ENCODE data around the gene KCTD3. TPM values are rescaled to one million over a fixed set of nuclear protein-coding genes. Genes with fewer than 3 reads are reported as not detected.
A peak's percentile ranks its signal among the peaks of the same experiment; 100 is the strongest.

Gene KCTD3
- total RNA-seq, 8 experiments from 2014 or later: 11.5 to 60.2 (median 52.5) TPM

DNA sequence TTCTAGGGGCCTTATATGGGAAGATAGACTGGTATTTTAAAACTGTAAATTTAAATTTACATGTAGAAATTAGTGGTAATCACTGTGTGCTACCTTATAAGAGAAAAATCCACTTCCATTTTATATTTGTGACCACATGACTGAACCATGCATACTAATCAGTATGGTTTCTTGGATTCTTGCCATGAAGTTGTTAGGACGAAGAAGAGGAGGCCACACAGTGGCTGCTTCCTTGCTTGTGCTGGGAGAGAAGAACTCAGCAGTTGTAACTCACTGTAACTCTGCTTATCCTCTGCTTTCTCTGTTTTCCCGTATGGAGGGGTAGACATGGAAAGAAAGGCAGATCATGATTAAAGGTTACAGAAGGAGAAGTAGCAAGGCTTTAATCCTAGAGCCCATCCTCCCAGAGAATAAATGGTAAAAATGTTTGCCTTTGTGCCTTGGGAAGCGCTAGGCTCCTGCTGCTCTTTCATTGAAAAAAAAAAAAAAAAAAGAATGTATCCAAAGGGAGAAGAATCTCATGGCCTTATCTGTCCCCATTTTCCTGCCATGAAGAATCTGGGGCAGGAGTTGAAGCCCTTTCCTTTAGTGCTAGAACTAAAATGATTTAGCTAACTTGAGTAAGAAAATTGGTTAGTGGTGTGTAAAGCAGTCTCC lies 32.4 kb downstream of the KCTD3 start:
- in situ Hi-C loops (cut with MboI; ENCODE audit: low pct_unique_long_range_greater_than_20kb in 2 of 9, low sequenced_read_pairs in 9 of 9, unreplicated experiment in 9 of 9): no loop called here

DNA sequence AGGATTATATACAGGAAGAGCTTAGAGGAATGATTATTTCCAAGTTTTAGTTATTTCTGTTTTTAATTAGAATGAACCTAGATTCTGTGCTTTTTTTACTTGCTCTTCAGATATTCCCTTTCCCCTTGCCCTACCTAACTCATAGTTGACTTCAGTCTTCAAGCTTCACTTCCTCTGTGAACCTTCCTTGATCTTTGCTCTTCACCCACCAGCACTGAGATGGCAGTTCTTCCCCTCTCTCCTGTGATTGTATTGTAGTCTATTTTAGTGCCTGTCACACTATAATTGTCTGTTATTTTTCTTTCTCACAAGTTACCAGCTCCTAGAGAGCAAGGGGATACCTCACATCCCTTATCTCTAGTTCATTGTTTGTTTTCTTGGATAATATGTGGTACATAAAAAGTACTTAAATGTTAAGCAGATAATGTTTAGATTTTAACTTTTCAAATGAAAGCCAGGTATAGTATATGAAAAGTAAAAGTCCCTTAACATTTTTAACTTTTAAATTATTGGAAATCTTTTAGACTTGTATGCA lies 33.2 kb downstream of the KCTD3 start:
- in situ Hi-C loops (cut with MboI; ENCODE audit: low pct_unique_long_range_greater_than_20kb in 2 of 9, low sequenced_read_pairs in 9 of 9, unreplicated experiment in 9 of 9): no loop called here
- no peak overlapping the region for H3K27ac ChIP-seq
- ATAC-seq (replicated peaks in 6 of 8): no peak
- no peak overlapping the region for H3K4me3 ChIP-seq
- peaks cover 0 to 7% of the 10 kb centered on the region in 2 donors for H3K4me1 ChIP-seq (replicated peaks in 1 of 2)

More for the DNA sequence above, 32.4 kb downstream of the KCTD3 start:
- Histone ChIP-seq H3K4me3 (no peak overlapping the region), H3K4me1 (replicated peaks in 1 of 2) (peaks cover 0 to 7% of the 10 kb centered on the region in 2 donors), H3K27ac (no peak overlapping the region)
- 17 to 100% (median 69%) methylated on average over 1 to 3 of the region's 3 CpGs for WGBS, 10 experiments
- peak; percentile 29 to 95 (median 56) for ATAC-seq (replicated peaks in 6 of 8)

DNA sequence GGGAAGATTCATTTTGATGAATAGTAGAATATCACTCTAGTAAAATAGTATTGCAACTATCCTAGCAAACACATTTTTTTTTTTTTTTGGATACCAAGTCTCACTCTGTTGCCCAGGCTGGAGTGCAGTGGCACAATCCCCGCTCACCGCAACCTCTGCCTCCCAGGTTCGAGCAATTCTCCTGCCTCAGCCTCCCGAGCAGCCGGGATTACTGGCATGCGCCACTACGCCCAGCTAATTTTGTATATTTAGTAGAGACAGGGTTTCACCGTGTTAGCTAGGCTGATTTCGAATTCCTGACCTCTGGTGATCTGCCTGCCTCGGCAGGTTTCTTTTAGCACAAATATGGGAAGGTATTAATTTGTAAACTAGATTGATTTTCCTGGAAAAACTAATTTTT lies 33.8 kb downstream of the KCTD3 start:
- Histone ChIP-seq H3K4me3 (no peak overlapping the region), H3K4me1 (replicated peaks in 1 of 2) (peaks cover 0 to 7% of the 10 kb centered on the region in 2 donors), H3K27ac (no peak overlapping the region)
- ATAC-seq (replicated peaks in 6 of 8): no peak
- WGBS, 10 experiments: 86 to 100% (median 98%) methylated on average over 1 to 10 of the region's 10 CpGs
- in situ Hi-C loops (cut with MboI; ENCODE audit: low pct_unique_long_range_greater_than_20kb in 2 of 9, low sequenced_read_pairs in 9 of 9, unreplicated experiment in 9 of 9): no loop called here

DNA sequence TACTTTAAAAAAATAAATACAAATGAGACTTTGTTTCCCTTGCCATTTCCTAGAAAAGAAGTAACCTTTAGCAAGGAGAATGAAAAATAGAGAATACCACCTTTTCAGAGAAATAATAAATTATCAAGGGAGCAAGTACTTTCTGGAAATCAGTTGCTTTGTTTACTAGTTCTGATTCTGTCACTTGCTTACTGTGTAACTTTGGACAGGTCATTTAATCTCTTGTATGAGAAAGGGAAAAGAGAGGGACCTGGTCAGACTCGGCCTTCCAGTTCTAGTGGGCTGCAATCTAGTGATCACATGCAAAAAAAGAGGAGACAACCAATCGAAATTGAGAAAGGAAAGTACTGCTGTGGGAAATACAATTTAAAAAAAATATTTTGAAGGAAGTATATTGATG lies 34.2 kb downstream of the KCTD3 start:
- Histone ChIP-seq H3K4me1 (replicated peaks in 1 of 2) (peaks cover 0 to 7% of the 10 kb centered on the region in 2 donors), H3K4me3 (no peak overlapping the region), H3K27ac (no peak overlapping the region)
- WGBS, 10 experiments: 57 to 100% (median 86%) methylated on average over 1 to 2 of the region's 2 CpGs; no CpG with 5 or more reads in 2 of the 10 experiments
- ATAC-seq (replicated peaks in 6 of 8): no peak
- in situ Hi-C loops (cut with MboI; ENCODE audit: low pct_unique_long_range_greater_than_20kb in 2 of 9, low sequenced_read_pairs in 9 of 9, unreplicated experiment in 9 of 9): no loop called here

- Histone ChIP-seq H3K27ac (no peak overlapping the region), H3K4me3 (no peak overlapping the region), H3K4me1 (replicated peaks in 1 of 2) (peaks cover 0 to 7% of the 10 kb centered on the region in 2 donors)
- ATAC-seq (replicated peaks in 6 of 8): no peak
- in situ Hi-C loops (cut with MboI; ENCODE audit: low pct_unique_long_range_greater_than_20kb in 2 of 9, low sequenced_read_pairs in 9 of 9, unreplicated experiment in 9 of 9): no loop called here
These were observed 36.2 kb downstream of the KCTD3 start for GRCh38 chr1:215603319-215603718.

DNA sequence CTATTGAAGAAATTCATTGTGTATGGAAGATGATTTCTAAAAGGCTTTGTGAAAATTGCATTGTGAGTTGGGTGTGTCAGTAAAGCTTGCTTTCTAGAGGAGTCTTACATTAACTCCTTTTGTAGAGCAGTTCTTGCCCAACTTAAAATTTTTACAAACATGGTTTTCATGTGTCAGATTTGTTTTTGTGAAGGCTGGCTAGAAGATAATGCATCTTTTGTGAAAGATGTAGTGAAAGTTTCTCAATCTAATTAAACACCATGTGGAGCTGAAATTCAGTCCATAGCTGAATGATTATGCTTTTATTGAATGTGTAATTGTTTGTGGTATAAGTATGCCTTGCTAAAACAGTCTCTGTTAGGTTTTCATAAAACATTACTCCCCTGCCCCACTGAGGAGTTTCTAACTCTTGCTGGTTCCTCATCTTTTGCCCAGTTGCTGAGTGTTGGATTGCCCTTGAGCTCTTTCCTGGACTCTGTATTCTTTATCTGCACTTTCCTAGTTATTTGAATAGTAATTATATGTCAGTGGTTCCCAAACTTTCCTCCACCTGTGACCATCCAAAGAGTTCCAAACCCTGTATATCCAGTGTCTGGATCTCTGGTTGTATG lies 38.0 kb downstream of the KCTD3 start:
- H3K27ac ChIP-seq: no peak overlapping the region
- no peak overlapping the region for H3K4me3 ChIP-seq
- no peak for ATAC-seq (replicated peaks in 6 of 8)
- H3K4me1 ChIP-seq (replicated peaks in 1 of 2): no peaks in the 10 kb centered on the region
- in situ Hi-C loops (cut with MboI; ENCODE audit: low pct_unique_long_range_greater_than_20kb in 2 of 9, low sequenced_read_pairs in 9 of 9, unreplicated experiment in 9 of 9): no loop called here

DNA sequence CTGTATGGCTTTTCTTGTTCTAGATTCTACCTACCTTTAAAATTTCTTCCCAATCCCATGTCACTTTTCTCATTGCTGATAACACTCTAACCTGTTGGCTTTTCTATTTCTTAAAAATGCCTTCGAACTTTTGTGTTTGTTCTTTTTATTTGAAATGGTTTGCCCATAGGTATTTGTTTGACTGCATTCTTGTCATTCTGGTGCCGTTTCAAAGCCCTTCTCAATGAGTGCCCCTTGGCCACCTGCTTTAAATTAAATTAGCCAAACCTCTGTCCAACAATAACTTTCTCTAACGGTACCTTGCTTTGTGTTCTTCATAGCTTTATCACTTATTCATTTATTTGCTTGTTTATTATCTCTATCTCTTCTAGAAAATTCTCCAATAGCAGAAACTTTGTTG lies 38.9 kb downstream of the KCTD3 start:
- ATAC-seq (replicated peaks in 6 of 8): no peak
- in situ Hi-C loops (cut with MboI; ENCODE audit: low pct_unique_long_range_greater_than_20kb in 2 of 9, low sequenced_read_pairs in 9 of 9, unreplicated experiment in 9 of 9): no loop called here
- H3K4me1 ChIP-seq (replicated peaks in 1 of 2): no peaks in the 10 kb centered on the region
- H3K4me3 ChIP-seq: no peak overlapping the region
- WGBS, 10 experiments: 40 to 97% (median 77%) methylated on average over 3 of the region's 3 CpGs
- no peak overlapping the region for H3K27ac ChIP-seq

DNA sequence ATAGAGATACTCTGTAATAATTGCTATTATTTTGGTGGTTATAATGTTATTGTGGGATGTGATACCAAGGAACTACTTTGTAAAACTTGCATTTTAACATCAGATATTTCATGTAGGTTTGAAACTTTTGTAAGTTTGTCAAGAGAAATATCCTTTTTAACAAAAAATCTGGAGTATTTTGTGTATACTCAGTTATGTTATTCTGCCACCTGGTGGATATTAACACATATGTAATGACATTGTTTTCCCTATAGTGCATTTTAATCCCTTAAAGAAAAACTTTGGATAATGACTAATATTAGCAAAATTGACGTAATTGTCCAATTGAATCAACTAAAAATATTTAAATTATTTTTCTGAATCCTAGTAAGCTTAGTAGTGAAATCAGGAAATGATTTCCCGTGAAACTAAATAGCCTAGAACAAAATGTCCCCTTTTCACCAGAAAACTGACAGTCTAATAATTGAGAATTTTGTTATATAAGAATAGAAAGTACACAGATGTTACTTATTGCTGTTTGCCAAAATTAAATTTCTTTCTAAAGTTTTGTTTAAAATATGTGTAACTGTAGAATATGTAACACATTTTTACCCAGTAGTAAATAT lies 39.6 kb downstream of the KCTD3 start:
- WGBS, 10 experiments: 41 to 100% (median 94%) methylated on average over 2 of the region's 2 CpGs
- H3K4me3 ChIP-seq: no peak overlapping the region
- no peak overlapping the region for H3K27ac ChIP-seq
- no peak for ATAC-seq (replicated peaks in 6 of 8)
- no peaks in the 10 kb centered on the region for H3K4me1 ChIP-seq (replicated peaks in 1 of 2)
- in situ Hi-C loops (cut with MboI; ENCODE audit: low pct_unique_long_range_greater_than_20kb in 2 of 9, low sequenced_read_pairs in 9 of 9, unreplicated experiment in 9 of 9): no loop called here

- WGBS, 10 experiments: 0 to 100% (median 88%) methylated on average over 1 of the region's 1 CpG
- no peak for ATAC-seq (replicated peaks in 6 of 8)
- in situ Hi-C loops (cut with MboI; ENCODE audit: low pct_unique_long_range_greater_than_20kb in 2 of 9, low sequenced_read_pairs in 9 of 9, unreplicated experiment in 9 of 9): no loop called here
- no peak overlapping the region for H3K4me3 ChIP-seq
- H3K4me1 ChIP-seq (replicated peaks in 1 of 2): no peaks in the 10 kb centered on the region
- no peak overlapping the region for H3K27ac ChIP-seq
These were observed 40.3 kb downstream of the KCTD3 start for GRCh38 chr1:215607412-215607811.

DNA sequence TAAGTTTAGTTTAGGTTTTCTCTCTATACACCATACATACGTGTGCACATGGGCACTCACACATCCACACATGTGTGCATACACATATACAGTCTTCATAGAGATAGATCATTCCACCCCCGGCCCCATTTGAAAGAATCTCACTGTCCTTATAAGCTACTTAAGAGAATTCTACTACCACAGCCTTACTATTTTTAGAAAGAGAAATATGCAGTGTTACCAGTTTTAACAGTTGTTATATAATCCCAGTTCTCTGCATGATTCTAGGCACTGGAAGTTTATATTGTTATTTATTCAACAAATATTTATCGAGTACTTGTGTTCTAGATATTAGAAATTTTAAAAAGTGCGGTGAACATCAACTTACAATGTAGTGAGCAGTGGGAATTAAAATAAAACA lies 41.5 kb downstream of the KCTD3 start:
- in situ Hi-C loops (cut with MboI; ENCODE audit: low pct_unique_long_range_greater_than_20kb in 2 of 9, low sequenced_read_pairs in 9 of 9, unreplicated experiment in 9 of 9): no loop called here
- no peak for ATAC-seq (replicated peaks in 6 of 8)
- WGBS, 10 experiments: 89 to 100% (median 98%) methylated on average over 1 to 4 of the region's 4 CpGs; no CpG with 5 or more reads in 1 of the 10 experiments
- Histone ChIP-seq H3K4me1 (replicated peaks in 1 of 2) (no peaks in the 10 kb centered on the region), H3K27ac (no peak overlapping the region), H3K4me3 (no peak overlapping the region)

- Histone ChIP-seq H3K4me3 (no peak overlapping the region), H3K4me1 (replicated peaks in 1 of 2) (no peaks in the 10 kb centered on the region), H3K27ac (no peak overlapping the region)
- no peak for ATAC-seq (replicated peaks in 6 of 8)
- in situ Hi-C loops (cut with MboI; ENCODE audit: low pct_unique_long_range_greater_than_20kb in 2 of 9, low sequenced_read_pairs in 9 of 9, unreplicated experiment in 9 of 9): no loop called here
- 84 to 100% (median 91%) methylated on average over 1 to 3 of the region's 3 CpGs for WGBS, 10 experiments
These were observed 45.3 kb downstream of the KCTD3 start for GRCh38 chr1:215612391-215612790.

GRCh38 chr1:215617979-215618378 lies 50.9 kb downstream of the KCTD3 start:
- Histone ChIP-seq H3K4me3 (no peak overlapping the region), H3K27ac (no peak overlapping the region), H3K4me1 (replicated peaks in 1 of 2) (no peaks in the 10 kb centered on the region)
- no peak for ATAC-seq (replicated peaks in 6 of 8)
- in situ Hi-C loops (cut with MboI; ENCODE audit: low pct_unique_long_range_greater_than_20kb in 2 of 9, low sequenced_read_pairs in 9 of 9, unreplicated experiment in 9 of 9): no loop called here
- 80 to 100% (median 100%) methylated on average over 1 of the region's 1 CpG; no CpG with 5 or more reads in 1 of the 10 experiments for WGBS, 10 experiments

GRCh38 chr1:215623162-215623561 lies 56.1 kb downstream of the KCTD3 start:
- Histone ChIP-seq H3K27ac (no peak overlapping the region), H3K4me3 (no peak overlapping the region), H3K4me1 (replicated peaks in 1 of 2) (no peaks in the 10 kb centered on the region)
- in situ Hi-C loops (cut with MboI; ENCODE audit: low pct_unique_long_range_greater_than_20kb in 2 of 9, low sequenced_read_pairs in 9 of 9, unreplicated experiment in 9 of 9): no loop called here
- no peak for ATAC-seq (replicated peaks in 6 of 8)
- 86 to 100% (median 94%) methylated on average over 1 to 4 of the region's 4 CpGs for WGBS, 10 experiments

DNA sequence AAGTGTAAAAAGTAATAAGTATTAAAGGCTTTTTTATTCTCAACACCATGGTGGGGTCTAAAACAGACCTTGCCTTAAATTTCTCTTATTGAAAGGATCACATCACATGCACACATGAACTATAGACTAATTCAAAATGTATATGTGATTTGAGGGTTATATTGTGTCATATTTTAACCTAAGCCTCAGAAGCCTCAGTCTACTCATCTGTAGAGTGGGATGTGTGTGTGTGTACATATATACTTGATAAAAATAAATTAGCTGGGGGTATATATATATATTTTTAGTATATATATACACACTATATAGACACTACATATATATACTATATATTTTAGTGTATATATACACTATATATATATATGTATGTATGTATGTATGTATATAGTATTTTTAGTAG lies 58.8 kb downstream of the KCTD3 start:
- Histone ChIP-seq H3K4me3 (no peak overlapping the region), H3K4me1 (replicated peaks in 1 of 2) (no peaks in the 10 kb centered on the region), H3K27ac (no peak overlapping the region)
- no peak for ATAC-seq (replicated peaks in 6 of 8)
- in situ Hi-C loops (cut with MboI; ENCODE audit: low pct_unique_long_range_greater_than_20kb in 2 of 9, low sequenced_read_pairs in 9 of 9, unreplicated experiment in 9 of 9): no loop called here

Data from motor neuron (in vitro differentiated cells).